WERI-Rb-1 (cell line): ENCODE data around the gene GLI1.
A peak's percentile ranks its signal among the peaks of the same experiment; 100 is the strongest.
"Not testable (repeated sequence)": the region's sequence is repeated elsewhere in the genome, so short reads cannot be mapped to it uniquely, and the experiment has no call there.

ENCODE experiments used
- DNase-seq: peaks from one replicate; pipeline ENCODE4 v3.0.0-alpha.2; 2020
- H3K27ac ChIP-seq: fragments of 250-450 bp; sonication (Bioruptor Pico); 2 replicates; pipeline ENCODE4 v1.5.1; 2020; ENCODE audit warnings: mild to moderate bottlenecking, moderate library complexity
- H3K27me3 ChIP-seq: fragments of 250-450 bp; sonication (Bioruptor Pico); 2 replicates; pipeline ENCODE4 v1.5.1; 2021; ENCODE audit warnings: mild to moderate bottlenecking, low read depth, moderate library complexity; ENCODE audit not compliant: insufficient read depth, severe bottlenecking
- H3K36me3 ChIP-seq: fragments of 250-450 bp; sonication (Bioruptor Pico); 2 replicates; pipeline ENCODE4 v1.5.1; 2020; ENCODE audit warnings: mild to moderate bottlenecking, moderate library complexity
- H3K4me3 ChIP-seq: 2 replicates; pipeline ENCODE4 v1.5.1; 2011; ENCODE audit warnings: low read depth, mild to moderate bottlenecking, control low read depth, low read length
- H3K9me3 ChIP-seq: fragments of 250-450 bp; sonication (Bioruptor Pico); 2 replicates; pipeline ENCODE4 v1.5.1; 2021; ENCODE audit warnings: mild to moderate bottlenecking, moderate library complexity; ENCODE audit not compliant: severe bottlenecking
- TF ChIP-seq, protein P1 (sequence below): IDR thresholded peaks from 2 replicates; pipeline ENCODE4 v1.5.1; 2011; ENCODE audit warnings: low read depth, mild to moderate bottlenecking, control low read depth, inconsistent platforms, low read length

The GLI1 gene

DNA sequence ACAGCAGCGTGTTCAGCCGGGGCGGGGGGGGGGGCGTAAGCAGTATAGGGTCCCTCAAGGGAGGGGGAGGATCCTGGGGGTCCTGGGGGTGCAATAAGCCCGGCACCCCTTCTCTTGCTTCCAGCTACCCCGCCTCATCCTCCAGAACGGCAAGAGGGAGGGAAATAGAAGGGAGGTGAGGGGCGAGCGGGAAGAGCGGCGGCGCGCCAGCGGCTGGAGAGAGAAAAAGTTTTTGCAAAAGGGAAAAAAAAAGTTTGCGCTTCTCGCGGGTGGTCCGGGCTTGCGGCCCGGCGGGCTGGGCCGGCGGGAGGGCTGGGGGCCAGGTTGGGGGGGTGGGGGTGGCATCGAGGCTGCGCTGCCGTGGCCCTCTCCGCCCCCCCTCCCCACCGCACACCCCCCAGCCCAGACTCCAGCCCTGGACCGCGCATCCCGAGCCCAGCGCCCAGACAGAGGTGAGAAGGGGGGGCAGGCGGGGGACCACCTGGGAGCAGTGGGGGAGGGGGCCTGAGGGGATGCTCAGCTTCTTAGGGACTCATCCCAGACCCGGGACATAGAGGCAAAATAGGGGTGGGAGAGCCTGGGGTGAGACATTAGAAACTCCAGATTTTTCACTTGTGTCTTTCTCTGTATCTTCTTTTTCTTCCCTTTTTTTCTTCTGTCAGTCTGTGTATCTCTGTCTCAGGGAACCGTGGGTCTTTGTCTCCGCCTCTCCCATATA lies at the start of gene GLI1:
Gene GLI1 (plus strand): TSS at position 36 of the 718 bp plus-strand sequence. CDS start 3,907 bp downstream, outside the sequence.
- H3K9me3 ChIP-seq = no peaks in the 10 kb centered on the region
- peaks cover 27% of the 10 kb centered on the region for H3K36me3 ChIP-seq
- TF ChIP-seq, protein P1, sequence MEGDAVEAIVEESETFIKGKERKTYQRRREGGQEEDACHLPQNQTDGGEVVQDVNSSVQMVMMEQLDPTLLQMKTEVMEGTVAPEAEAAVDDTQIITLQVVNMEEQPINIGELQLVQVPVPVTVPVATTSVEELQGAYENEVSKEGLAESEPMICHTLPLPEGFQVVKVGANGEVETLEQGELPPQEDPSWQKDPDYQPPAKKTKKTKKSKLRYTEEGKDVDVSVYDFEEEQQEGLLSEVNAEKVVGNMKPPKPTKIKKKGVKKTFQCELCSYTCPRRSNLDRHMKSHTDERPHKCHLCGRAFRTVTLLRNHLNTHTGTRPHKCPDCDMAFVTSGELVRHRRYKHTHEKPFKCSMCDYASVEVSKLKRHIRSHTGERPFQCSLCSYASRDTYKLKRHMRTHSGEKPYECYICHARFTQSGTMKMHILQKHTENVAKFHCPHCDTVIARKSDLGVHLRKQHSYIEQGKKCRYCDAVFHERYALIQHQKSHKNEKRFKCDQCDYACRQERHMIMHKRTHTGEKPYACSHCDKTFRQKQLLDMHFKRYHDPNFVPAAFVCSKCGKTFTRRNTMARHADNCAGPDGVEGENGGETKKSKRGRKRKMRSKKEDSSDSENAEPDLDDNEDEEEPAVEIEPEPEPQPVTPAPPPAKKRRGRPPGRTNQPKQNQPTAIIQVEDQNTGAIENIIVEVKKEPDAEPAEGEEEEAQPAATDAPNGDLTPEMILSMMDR = no peak
- H3K27ac ChIP-seq = peak within 1 kb of the TSS; percentile 100
- H3K27me3 ChIP-seq = peaks cover 2% of the 10 kb centered on the region
- DNase-seq = no peak
- H3K4me3 ChIP-seq = peak within 1 kb of the TSS; percentile 48

DNA sequence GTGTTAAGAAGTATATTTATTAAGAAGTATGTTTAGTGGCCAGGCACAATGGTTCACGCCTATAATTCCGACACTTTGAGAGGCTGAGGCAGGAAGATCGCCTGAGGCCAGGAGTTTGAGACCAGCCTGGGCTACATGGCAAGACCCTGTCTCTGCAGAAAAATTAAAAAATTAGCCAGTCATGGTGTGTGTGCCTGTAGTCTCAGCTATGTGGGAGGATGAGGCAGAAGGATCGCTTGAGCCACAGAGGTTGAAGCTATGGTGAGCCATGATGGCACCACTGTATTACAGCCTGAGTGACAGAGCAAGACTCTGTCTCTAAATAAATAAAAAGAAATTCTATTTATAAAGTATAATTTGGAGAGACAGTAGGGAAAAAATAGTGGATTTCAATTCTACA lies 49.1 kb upstream of the GLI1 start:
- H3K36me3 ChIP-seq = no peaks in the 10 kb centered on the region
- H3K27ac ChIP-seq = no peak overlapping the region
- H3K27me3 ChIP-seq = no peaks in the 10 kb centered on the region
- TF ChIP-seq, protein P1 = no peak
- no peak overlapping the region for H3K4me3 ChIP-seq
- H3K9me3 ChIP-seq = no peaks in the 10 kb centered on the region
- no peak for DNase-seq

DNA sequence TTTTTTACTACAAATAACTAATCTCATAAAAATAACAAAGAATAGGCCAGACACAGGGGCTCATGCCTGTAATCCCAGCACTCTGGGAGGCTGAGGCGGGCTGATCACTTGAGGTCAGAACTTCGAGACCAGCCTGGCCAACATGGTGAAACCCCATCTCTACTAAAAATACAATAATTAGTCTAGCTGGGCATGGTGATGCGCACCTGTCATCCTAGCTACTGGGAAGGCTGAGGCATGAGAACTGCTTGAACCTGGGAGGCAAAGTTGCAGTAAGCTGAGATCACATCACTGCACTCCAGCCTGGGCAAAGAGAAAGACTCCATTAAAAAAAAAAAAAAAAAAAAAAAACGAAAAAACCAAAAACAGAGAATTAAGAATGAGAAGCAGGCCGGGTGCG lies 45.4 kb upstream of the GLI1 start:
- H3K27me3 ChIP-seq, H3K27ac ChIP-seq, H3K4me3 ChIP-seq, H3K36me3 ChIP-seq, H3K9me3 ChIP-seq, DNase-seq: not testable (repeated sequence)

DNA sequence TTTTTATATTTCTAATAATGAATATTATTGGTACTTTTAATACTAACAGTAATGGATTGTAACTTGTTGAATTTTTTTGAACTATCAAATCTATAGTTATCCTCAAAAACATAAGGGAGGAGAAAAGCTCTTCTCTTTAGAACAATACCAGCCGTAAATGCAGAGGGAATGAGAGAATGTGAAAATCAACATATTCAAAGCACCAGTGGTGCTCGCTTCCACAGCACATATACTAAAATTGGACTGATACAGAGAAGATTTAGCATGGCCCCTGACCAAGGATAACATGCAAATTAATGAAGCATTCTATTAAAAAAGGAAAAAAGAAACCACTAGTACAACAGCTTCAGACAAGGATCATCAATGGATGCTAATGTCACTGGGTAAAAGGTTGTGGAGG lies 44.5 kb upstream of the GLI1 start:
- Histone ChIP-seq H3K27me3 (no peaks in the 10 kb centered on the region), H3K27ac (no peak overlapping the region), H3K9me3 (no peaks in the 10 kb centered on the region), H3K36me3 (no peaks in the 10 kb centered on the region), H3K4me3 (no peak overlapping the region)
- TF ChIP-seq, protein P1 = no peak
- DNase-seq = no peak

DNA sequence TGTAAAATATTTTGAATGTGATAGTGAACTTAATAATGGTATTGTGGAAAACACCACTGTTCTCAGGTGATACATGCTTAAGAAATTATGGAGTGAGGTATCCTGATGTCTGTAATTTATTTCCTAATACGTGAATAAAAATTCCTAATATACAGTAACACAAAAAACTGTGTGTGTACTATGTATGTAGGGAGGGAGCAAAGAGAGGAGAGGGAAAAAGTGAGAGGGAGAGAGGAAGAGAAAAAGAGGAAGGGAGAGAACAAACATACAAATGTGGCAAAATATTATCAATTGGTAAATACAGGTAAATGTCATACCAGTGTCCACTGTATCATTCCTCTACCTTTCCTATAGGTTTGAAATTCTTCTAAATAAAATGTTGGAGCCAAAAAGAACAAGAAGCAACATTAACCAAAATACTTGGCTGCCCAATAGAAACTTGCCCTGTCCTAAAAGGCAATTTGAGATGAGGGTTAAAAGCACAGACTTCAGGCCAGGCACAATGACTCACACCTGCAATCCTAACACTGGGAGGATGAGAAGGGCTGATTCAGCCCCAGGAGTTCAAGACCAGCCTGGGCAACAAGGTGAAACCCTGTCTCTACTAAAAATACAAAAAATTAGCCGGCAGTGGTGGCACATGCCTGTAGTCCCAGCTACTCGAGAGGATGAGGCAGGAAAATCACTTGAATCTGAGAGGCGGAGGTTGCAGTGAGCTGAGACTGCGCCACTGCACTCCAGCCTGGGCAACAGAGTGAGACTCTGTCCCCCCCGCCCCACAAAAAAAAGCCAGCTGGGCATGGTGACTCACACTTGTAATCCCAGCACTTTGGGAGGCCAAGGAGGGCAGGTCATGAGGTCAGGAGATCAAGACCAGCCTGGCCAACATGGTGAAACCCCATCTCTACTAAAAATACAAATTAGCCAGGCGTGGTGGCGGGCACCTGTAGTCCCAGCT lies 43.3 kb upstream of the GLI1 start:
- Histone ChIP-seq H3K27me3 (no peaks in the 10 kb centered on the region), H3K9me3 (no peaks in the 10 kb centered on the region), H3K4me3 (no peak overlapping the region), H3K27ac (no peak overlapping the region), H3K36me3 (no peaks in the 10 kb centered on the region)
- no peak for DNase-seq
- TF ChIP-seq, protein P1 = no peak

DNA sequence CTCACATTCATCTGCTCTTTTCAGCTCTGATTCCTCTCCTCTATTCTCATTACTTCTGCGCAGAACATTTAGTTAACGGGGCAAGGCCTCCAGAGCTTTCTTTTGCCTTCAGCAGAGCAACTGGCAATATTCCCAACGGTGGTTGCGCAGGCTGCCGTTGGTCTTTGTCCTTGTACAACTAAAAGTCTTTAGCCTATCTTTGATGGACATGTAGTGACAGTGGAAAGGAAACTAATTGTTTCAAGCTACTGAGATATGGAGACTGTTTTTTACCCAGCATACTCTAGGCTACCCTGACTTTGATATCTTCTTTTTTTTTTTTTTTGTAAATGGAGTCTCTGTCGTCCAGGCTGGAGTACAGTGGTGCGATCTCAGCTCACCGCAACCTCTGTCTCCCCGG lies 41.3 kb upstream of the GLI1 start:
- DNase-seq = no peak
- no peak overlapping the region for H3K4me3 ChIP-seq
- H3K27ac ChIP-seq = no peak overlapping the region
- H3K27me3 ChIP-seq = no peaks in the 10 kb centered on the region
- H3K36me3 ChIP-seq = peaks cover 7% of the 10 kb centered on the region
- TF ChIP-seq, protein P1 = no peak
- H3K9me3 ChIP-seq = no peaks in the 10 kb centered on the region
